HG03342 (cell line): ENCODE measurements around the gene SIGLEC7.

ENCODE experiments used
- ATAC-seq: cut with Tn5 transposase; IDR thresholded peaks from one replicate; pipeline ENCODE4 v1.9.1; 2021; ENCODE audit warnings: mild to moderate bottlenecking, moderate library complexity; ENCODE audit not compliant: unreplicated experiment

Gene SIGLEC7

DNA sequence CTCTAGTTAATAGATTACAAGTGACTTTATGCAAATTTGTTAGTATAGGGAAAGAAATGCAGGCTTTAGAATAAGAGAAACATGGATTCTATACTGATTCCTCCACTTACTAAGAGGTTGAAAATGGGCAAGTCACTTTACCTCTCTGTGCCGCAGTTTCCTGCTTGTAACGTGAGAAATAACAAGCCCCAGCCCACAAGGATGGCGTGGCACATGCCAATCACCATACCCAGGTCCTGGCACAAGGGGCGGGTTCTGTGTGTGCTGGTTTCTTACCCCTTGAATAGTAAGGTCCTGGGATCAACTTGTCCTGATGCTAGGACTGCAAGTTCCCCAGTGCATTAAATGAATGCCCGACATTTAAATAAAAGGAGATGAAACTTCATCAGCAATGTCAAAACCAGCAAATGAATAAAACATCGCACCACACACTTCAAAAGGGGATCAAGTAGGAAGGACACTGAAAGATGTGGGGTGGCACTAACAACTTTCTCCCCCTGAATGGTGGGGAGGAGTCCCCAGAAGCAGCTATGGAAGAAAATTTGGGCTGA, 25.3 kb upstream of the SIGLEC7 start:
- ATAC-seq = no peak

DNA sequence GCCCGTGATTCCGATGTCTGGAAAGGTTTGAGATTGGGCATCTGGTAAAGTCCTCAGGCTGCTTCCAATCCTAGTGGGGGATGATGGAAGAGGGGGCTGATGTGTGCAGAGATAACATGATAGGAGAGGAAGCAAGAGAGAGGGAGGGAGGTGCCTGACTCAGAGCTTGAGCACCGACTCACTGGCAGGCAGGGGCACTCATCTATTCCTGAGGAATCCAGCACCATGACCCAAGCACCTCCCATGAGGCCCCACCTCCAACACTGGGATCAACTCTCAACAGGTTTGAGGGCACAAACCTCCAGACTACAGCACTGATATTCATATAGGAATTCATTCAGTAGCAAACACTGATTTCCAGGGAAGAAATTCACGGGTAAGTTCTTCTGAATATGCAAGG, 23.0 kb upstream of the SIGLEC7 start:
- ATAC-seq = no peak

DNA sequence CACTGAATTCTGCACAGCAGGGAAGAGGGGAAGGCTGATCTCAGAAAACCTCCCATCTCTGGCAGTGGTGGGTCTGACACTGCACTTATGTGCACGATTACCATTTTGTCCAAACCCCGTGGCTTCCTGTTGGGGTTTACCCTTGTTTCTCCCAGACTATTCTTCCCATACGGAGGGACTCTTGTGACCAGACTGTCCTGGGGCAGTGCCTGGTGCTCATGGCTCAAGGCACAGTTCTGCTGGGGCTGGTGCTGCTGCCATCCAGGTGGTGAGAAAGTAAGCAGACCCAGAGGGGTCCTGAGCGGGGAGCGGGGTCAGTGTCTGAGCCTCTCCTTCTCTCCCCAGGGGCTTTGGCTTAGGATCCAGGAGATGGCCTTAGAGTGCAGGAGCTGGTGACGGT, 22.5 kb upstream of the SIGLEC7 start:
- ATAC-seq = no peak

DNA sequence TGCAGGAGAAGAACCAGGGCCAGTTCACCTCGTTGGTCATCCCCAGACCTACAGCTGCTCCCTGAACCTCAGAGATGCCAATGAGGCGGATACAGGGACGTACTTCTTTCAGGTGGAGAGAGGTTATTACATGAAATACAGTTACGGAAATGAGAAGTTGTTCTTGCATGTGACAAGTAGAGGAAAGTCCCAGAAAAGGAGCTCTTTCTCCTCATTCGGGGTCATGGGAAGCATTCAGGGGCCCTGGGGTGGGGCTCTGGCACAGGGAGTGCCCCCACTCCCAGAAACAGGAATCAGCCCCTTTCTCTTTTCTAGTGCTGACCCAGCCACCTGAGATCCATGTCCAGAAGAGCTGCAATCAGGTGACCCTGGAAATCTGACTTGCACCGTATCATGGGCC, 21.9 kb upstream of the SIGLEC7 start:
- no peak for ATAC-seq

DNA sequence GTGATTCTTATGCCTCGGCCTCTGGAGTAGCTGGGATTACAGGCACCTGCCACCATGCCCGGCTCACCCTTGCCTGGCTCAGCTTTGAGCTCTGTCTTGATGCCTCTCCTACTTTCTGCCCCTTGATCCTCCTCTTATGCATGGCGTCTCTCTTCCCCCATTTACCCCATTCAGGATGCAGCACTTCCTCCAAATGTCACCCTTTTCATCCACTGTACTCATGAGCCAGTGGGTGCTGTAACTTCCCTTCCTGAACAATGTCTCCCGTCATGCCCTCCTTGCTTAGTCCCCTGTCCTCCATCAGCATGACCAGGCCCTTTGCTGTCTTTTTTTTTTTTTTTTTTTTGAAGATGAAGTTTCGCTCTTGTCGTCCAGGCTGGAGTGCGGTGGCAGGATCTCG, 20.8 kb upstream of the SIGLEC7 start:
- no peak for ATAC-seq

DNA sequence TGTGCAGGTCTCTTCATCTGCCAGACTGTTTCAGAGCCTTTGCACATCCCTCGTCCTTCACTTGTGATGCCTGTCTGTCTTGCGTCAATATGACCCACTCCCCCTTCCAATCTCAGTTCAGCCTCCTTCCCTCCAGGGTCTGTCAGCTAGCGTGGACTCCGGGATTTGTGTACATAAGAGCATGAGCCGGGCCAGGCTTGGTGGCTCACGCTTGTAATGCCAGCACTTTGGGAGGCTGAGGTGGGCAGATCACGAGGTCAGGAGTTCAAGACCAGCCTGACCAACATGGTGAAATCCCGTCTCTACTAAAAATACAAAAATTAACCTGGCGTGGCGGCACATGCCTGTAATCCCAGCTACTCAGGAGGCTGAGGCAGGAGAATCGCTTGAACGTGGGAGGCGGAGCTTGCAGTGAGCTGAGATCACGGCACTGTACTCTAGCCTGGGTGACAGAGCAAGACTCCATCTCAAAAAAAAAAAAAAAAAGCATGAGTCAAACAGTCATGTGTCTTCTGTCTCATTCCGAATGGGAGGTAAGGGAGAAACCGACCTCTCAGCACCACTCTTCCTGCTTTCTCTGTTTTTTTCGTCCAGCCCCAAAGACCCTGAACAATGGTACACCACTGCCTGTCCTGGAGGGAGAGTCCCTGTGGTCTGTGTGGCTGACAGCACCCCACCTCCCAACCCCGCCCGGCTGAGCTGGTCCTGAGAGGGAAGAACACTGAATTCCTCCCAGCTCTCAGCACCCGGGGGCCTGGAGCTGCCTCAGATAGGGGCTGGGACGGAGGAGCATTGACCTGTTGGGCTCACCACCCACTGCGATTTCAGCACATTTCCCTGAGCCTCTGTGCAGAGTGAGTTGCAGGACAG, 19.8 kb upstream of the SIGLEC7 start:
- no peak for ATAC-seq

DNA sequence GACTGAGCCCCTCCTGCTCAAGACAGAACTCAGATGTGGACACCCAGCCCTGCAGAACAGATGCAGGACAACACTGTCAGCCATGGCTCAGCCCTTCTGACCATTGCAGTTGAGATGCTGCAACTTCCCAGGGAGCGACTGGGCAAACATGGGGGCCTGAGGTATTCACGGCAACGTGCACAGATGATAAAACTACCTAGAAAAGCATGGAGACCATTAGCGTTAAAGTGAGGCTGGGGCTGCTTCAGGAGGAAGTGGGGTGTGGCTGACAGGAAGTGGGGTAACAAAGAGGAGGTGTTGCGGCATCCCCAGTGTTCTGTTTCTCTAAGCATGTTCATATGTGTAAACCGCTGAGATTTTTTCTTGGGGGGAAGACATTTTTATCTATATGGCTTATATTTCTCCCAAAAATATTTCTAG, 18.7 kb upstream of the SIGLEC7 start:
- ATAC-seq = no peak

DNA sequence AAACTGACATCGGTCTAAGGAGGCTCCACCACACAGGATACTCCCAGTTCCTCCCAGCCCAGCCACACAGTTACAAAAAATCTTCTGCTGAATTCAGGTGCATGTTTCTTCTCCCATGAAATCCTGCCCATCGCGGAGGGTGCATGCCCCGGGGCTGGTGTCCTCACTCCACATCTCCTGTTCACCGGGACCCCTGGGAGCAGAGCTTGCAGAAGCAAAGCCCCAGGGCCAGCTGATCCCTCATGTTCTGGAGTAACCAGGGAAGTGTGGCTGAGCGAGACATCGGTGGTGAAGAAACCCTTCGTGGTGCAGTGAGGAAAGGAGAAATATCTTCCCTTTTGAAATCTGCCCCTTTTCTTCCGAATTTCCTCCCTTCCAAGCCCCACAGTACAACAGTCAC, 18.3 kb upstream of the SIGLEC7 start:
- no peak for ATAC-seq

DNA sequence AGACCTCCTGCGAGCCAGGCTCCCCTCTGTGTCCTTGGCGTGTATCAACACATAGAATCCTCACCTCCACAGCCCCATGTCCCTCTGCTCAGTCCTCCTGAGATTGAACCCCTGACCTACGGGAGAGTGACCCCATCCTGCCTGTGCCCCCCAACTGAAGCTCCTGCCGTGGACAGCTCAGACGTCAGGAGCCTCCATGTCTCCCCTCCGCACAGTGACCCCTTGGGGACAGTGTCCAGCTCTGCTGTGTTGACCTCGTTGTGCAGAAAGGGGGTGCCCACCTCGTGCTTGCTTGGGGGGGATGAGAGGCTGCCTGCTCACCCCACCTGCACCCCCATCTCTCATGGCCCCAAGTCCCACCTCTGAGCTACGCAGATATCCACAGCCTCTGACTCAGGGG, 17.9 kb upstream of the SIGLEC7 start:
- ATAC-seq = no peak

DNA sequence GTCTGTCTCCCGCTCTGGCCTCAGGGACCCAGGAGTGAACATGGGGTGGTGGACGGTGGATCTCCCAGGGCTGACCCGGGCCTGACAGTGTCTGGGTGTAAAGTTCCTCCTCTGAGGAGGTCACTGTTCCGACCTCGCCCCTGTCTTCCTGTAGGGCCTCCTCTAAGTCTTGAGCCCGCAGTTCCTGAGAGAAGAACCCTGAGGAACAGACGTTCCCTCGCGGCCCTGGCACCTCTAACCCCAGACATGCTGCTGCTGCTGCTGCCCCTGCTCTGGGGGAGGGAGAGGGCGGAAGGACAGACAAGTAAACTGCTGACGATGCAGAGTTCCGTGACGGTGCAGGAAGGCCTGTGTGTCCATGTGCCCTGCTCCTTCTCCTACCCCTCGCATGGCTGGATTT, 17.4 kb upstream of the SIGLEC7 start, which contains the start of gene SIGLEC9:
SIGLEC9 (plus strand) TSS at position 178 of the 400 bp plus-strand sequence; CDS start at position 247, 69 bp downstream.
- ATAC-seq = no peak

DNA sequence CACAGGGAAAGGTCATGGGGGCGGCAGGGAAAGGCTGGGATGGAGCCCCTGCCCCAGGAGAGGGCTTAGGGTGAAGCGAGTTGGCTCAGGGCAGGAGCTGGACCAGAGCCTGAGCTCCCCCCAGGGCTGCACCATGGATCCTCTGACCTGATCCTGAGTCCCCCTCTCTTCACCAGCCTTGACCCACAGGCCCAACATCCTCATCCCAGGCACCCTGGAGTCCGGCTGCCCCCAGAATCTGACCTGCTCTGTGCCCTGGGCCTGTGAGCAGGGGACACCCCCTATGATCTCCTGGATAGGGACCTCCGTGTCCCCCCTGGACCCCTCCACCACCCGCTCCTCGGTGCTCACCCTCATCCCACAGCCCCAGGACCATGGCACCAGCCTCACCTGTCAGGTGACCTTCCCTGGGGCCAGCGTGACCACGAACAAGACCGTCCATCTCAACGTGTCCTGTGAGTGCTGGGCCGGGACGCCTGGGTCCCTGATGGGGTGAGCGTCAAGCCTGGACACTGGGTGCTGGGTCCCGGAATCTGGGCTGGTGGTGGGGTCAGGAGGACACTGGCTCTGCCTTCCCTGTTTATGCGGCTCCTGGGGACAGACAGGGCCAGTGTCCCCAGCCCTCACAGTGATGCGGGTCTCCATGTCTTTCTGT, 16.6 kb upstream of the SIGLEC7 start:
- no peak for ATAC-seq

DNA sequence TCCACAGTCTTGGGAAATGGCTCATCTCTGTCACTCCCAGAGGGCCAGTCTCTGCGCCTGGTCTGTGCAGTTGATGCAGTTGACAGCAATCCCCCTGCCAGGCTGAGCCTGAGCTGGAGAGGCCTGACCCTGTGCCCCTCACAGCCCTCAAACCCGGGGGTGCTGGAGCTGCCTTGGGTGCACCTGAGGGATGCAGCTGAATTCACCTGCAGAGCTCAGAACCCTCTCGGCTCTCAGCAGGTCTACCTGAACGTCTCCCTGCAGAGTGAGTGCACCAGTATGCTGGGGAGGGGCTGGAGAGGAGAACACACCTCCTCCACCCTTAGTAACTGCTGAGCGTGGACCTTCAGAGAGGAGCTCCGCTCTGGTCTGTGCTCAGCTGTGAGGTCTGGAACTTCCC, 15.1 kb upstream of the SIGLEC7 start:
- ATAC-seq = no peak

DNA sequence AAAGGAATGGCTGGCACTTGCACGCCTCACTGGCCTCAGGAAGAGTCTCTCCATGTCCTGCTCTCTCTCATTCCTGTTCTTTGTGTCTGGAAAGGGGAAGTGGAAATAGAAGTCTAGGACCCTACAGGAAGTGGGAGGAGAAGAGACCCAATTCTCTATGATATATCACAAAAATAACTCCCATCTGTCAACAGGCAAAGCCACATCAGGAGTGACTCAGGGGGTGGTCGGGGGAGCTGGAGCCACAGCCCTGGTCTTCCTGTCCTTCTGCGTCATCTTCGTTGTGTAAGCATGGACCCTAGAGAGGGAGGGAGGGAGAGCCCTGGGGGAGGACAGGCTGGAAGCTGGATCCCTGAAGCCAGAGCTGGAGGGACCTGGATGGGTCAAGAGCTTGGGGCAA, 14.3 kb upstream of the SIGLEC7 start:
- ATAC-seq = no peak

DNA sequence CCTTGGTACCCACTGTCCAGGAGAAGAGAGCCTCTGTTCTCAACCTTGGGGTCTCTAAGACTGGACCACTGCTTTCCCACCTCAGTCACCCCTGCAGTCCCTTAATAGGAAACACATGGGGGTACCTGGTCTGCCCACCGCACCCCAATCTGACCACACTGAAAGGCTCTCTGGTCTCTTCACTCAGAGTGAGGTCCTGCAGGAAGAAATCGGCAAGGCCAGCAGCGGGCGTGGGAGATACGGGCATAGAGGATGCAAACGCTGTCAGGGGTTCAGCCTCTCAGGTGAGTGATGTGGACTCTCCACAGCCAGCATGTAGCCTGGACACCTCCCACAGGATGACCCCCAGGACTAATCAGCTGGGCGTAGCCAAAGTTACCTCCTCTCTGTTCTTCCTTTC, 13.9 kb upstream of the SIGLEC7 start:
- no peak for ATAC-seq

DNA sequence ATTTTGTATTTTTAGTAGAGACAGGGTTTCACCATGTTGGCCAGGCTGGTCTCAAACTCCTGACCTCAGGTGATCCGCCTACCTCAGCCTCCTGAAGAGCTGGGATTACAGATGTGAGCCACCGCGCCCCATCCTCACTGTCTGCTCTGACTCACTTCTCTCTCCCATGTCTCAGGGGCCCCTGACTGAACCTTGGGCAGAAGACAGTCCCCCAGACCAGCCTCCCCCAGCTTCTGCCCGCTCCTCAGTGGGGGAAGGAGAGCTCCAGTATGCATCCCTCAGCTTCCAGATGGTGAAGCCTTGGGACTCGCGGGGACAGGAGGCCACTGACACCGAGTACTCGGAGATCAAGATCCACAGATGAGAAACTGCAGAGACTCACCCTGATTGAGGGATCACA, 12.4 kb upstream of the SIGLEC7 start:
- no peak for ATAC-seq

DNA sequence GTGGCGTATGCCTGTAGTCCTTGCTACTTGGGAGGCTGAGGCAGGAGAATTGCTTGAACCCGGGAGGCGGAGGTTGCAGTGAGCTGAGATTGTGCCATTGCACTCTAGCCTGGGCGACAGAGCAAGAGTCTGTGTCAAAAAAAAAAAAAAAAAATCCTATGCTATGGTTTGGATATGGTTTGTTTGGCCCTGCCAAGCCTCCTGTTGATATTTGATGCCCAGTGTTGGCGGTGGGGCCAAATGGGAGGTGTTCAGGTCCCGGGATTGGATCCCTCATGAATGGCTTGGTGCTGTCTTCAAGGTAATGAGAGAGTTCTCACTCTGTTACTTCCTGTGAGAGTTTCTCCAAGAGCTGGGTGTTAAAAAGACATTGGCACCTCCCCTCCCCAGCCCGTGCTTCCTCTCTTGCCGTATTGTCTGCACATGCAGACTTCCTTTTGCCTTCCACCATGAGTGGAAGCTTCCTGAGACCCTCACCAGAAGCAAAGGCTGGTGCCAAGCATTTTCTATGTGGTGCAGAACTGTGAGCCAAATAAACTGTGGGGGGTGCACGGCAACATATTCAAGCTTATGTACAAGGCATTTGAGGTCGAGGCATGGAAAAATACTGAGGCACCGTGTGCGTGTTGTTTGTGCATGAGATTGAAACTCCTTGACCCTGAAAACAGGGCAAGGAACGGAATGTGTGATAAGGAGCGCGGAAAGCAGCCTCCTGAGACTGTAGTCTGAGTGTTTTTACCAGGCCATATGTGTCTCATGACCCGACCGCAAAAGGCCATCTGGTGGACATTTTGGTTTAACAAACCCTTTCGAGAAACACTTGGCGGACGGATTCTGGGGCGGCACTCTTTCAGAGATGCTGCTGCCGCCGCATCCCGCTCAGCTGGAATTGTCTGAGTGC, 10.1 kb upstream of the SIGLEC7 start:
- ATAC-seq = no peak

DNA sequence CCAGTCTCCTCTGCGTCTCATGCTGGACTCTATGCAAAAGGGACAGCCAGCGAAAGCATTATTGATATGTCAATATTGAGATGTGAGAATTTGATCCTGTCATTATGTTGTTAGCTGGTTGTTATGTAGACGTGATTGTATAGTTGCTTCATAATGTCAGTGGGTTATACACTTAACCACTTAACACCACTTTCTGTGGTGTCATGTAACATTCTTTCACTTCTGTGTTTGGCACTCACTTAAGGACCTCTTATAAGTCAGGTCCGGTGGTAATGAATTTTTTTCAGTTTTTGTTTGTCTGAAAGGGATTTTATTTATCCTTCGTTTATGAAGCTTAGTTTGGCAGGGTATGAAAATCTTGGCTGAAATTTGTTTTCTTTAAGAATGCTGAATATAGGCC, 7.1 kb upstream of the SIGLEC7 start:
- no peak for ATAC-seq

DNA sequence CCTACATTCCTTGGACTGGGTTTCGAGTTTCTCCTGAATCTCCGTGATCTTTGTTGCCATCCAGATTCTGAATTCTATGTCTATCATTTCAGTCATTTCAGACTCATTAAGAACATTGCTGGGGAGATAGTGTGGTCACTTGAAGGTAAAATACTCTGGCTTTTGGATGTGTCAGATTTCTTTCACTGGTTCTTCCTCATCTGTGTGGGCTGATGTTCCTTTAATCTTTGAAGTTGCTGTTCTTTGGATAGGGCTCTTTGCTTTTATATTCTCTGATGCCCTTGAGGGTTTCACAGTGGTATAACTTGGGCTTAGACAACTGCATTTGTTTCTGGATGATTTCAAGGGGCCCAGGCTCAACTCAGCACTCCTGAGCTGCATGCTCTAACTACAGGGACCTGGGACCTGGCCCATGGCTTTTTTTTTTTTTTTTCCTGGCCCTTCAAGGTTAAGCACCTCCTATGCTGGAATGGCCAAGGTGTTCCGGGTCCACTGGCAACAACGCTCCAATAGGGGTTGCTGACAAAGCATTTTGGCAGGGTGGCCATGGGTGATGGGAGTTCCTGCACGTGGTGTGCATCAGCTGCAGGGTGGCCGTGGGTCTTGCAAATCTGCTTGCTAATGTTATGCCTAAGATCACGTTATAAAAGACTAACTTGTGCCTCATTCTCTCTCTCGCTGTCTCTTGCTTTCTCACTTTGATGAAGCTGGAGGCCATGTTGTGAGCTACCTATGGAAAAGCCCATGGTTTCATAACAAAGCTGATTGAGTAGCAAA, 5.9 kb upstream of the SIGLEC7 start:
- no peak for ATAC-seq

DNA sequence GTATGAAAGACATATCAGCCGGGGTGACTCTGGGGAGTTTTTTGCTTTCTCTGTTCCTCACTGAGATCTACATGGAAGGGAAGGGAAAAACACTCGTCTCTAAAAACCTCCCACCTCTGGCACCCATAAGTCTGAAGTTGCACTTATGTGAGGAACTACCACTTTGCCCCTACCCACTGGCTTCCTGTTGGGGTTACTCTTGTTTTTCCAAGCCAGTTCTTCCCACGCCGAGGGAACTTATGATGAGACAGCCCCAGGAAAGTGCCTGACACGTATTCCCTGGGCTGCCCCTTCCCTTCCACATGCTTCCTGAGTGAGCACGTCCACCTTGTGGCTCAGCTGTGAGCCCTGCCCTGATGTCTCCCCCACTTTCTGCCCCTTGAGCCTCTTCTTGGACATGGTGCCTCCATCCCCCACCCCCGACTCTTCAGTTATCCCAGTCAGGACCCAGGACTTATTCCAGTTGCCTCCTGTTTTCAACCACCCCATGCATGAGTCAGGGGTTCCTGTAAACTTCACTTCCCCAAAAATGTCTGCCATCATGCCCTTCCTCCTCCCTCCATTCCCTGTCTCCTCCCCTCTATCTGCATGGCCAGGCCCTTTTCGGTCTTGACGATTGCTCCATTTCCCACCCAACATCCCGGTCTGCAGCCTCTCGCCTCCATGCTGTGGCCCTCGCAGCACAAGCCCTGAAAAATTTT, 5.1 kb upstream of the SIGLEC7 start:
- ATAC-seq = no peak
